ENCODE results near the gene HOXD11.

HOXD11 gene

GRCh38 chr2:176107731-176108181 is 676 bp downstream of the HOXD11 start:
- DNase-seq (ENCODE audit: extremely low read depth, insufficient read length): no peak
- no peaks in the 10 kb centered on the region for H3K36me3 ChIP-seq (ENCODE audit: control insufficient read depth, insufficient read depth, low read length)
- peaks cover 3% of the 10 kb centered on the region for H3K27me3 ChIP-seq (replicated peaks; ENCODE audit: control insufficient read depth, insufficient read depth, low read length)
- no peak overlapping the region for H3K4me3 ChIP-seq (replicated peaks; ENCODE audit: low read depth, low read length)
- no peak for TF ChIP-seq CTCF (IDR thresholded peaks at IDR 0.05; ENCODE audit: insufficient read depth, low read length, poor library complexity, severe bottlenecking)

GRCh38 chr2:176109192-176109901 is 2.3 kb downstream of the HOXD11 start:
- no peaks in the 10 kb centered on the region for H3K36me3 ChIP-seq (ENCODE audit: control insufficient read depth, insufficient read depth, low read length)
- TF ChIP-seq CTCF (IDR thresholded peaks at IDR 0.05; ENCODE audit: insufficient read depth, low read length, poor library complexity, severe bottlenecking): no peak
- no peak overlapping the region for H3K4me3 ChIP-seq (replicated peaks; ENCODE audit: low read depth, low read length)
- DNase-seq (ENCODE audit: extremely low read depth, insufficient read length): no peak
- H3K27me3 ChIP-seq (replicated peaks; ENCODE audit: control insufficient read depth, insufficient read depth, low read length): peaks cover 3% of the 10 kb centered on the region

GRCh38 chr2:176109946-176110345 is 2.9 kb downstream of the HOXD11 start:
- Histone ChIP-seq H3K27me3 (replicated peaks; ENCODE audit: control insufficient read depth, insufficient read depth, low read length) (peaks cover 3% of the 10 kb centered on the region), H3K4me3 (replicated peaks; ENCODE audit: low read depth, low read length) (no peak overlapping the region), H3K36me3 (ENCODE audit: control insufficient read depth, insufficient read depth, low read length) (no peaks in the 10 kb centered on the region)
- TF ChIP-seq CTCF (IDR thresholded peaks at IDR 0.05; ENCODE audit: insufficient read depth, low read length, poor library complexity, severe bottlenecking): no peak
- no peak for DNase-seq (ENCODE audit: extremely low read depth, insufficient read length)

- H3K4me3 ChIP-seq (replicated peaks; ENCODE audit: low read depth, low read length): no peak overlapping the region
- DNase-seq (ENCODE audit: extremely low read depth, insufficient read length): no peak
- H3K27me3 ChIP-seq (replicated peaks; ENCODE audit: control insufficient read depth, insufficient read depth, low read length): peaks cover 3% of the 10 kb centered on the region
- no peaks in the 10 kb centered on the region for H3K36me3 ChIP-seq (ENCODE audit: control insufficient read depth, insufficient read depth, low read length)
- no peak for TF ChIP-seq CTCF (IDR thresholded peaks at IDR 0.05; ENCODE audit: insufficient read depth, low read length, poor library complexity, severe bottlenecking)
Measured at GRCh38 chr2:176110415-176111308, 3.6 kb downstream of the HOXD11 start.

- Histone ChIP-seq H3K27me3 (replicated peaks; ENCODE audit: control insufficient read depth, insufficient read depth, low read length) (peaks cover 3% of the 10 kb centered on the region), H3K36me3 (ENCODE audit: control insufficient read depth, insufficient read depth, low read length) (no peaks in the 10 kb centered on the region), H3K4me3 (replicated peaks; ENCODE audit: low read depth, low read length) (no peak overlapping the region)
- peak; percentile 81 for TF ChIP-seq CTCF (IDR thresholded peaks at IDR 0.05; ENCODE audit: insufficient read depth, low read length, poor library complexity, severe bottlenecking)
- DNase-seq (ENCODE audit: extremely low read depth, insufficient read length): no peak
Measured at GRCh38 chr2:176111309-176111663, 4.2 kb downstream of the HOXD11 start.

All from GM06990 (cell line).